Gastrocnemius medialis (tissue), 4 donors: ENCODE results near the gene TLE2. TPM values are rescaled to one million over a fixed set of nuclear protein-coding genes. Genes with fewer than 3 reads are reported as not detected.

Source experiments
- ATAC-seq, 2 donors: fragments of 150-250 bp; one replicate each; pipeline ENCODE4 v1.9.1; 2016
- DNase-seq, 2 donors: peaks; one replicate each; pipeline ENCODE4 v3.0.0-alpha.2; 2019
- H3K27ac ChIP-seq, 4 donors: fragments of 200-600 bp; sonication (generic); 1 replicate in 1 of 4; 2 replicates in 3 of 4; pipeline ENCODE4 v1.5.1; 2016 to 2018; ENCODE audit warnings: mild to moderate bottlenecking in 2 of 4, moderate library complexity in 1 of 4
- H3K27me3 ChIP-seq, 3 donors: fragments of 200-600 bp; sonication (generic) in 2 of 3; 1 replicate in 1 of 3; 2 replicates in 2 of 3; pipeline versions ENCODE4 v1.5.1 to v1.6.0; 2016 to 2019; ENCODE audit warnings: mild to moderate bottlenecking in 1 of 3, moderate library complexity in 1 of 3
- H3K36me3 ChIP-seq, 2 donors: fragments of 200-600 bp; sonication (generic) in 1 of 2; one replicate each; pipeline ENCODE4 v1.5.1; 2017 to 2018
- H3K4me1 ChIP-seq, 2 donors: fragments of 200-600 bp; sonication (generic) in 1 of 2; one replicate each; pipeline ENCODE4 v1.5.1; 2016 to 2017; ENCODE audit warnings: mild to moderate bottlenecking in 2 of 2
- H3K4me3 ChIP-seq, 4 donors: fragments of 200-600 bp; sonication (generic) in 3 of 4; 1 replicate in 1 of 4; 2 replicates in 3 of 4; pipeline ENCODE4 v1.5.1; 2016 to 2019; ENCODE audit warnings: mild to moderate bottlenecking in 2 of 4
- H3K9me3 ChIP-seq, 3 donors: fragments of 200-600 bp; sonication (generic) in 2 of 3; 1 replicate in 1 of 3; 2 replicates in 2 of 3; pipeline ENCODE4 v1.5.1; 2016 to 2019
- POLR2A ChIP-seq, 2 donors: fragments of 450-650 bp; IDR thresholded peaks; one replicate each; pipeline ENCODE4 v1.6.1; 2017; ENCODE audit warnings: antibody characterized with exemption in 2 of 2, mild to moderate bottlenecking in 2 of 2, moderate library complexity in 2 of 2
- in situ Hi-C, 4 donors: fragments of 200-750 bp; cut with MboI; loops; one replicate each; pipeline versions ENCODE4 v1.15.0 to v1.8.0; 2017; ENCODE audit warnings: low sequenced_read_pairs in 4 of 4
- intact Hi-C: fragments of 100-400 bp; cut with DNase I; formaldehyde crosslinking; loops from one replicate; pipeline ENCODE4 v1.15.1; 2023; ENCODE audit warnings: low total_unique reads
- total RNA-seq, 4 donors: library from RNA; depleted of rRNA; stranded (reverse); fragments of >200 nt; gene quantifications; one replicate each; pipeline versions ENCODE4 v1.1.0 to v1.2.3, GENCODE V29; 2016
- TF ChIP-seq, protein P1 (sequence below), 5 experiments: fragments of 450-650 bp in 3 of 5; fragments of 200-600 bp in 2 of 5; sonication (generic) in 2 of 5; IDR thresholded peaks in 4 of 5; conservative IDR thresholded peaks in 1 of 5; 1 replicate in 4 of 5; 2 replicates in 1 of 5; pipeline ENCODE4 v1.5.1; 2016 to 2019; ENCODE audit warnings: antibody characterized with exemption in 5 of 5, mild to moderate bottlenecking in 3 of 5, moderate library complexity in 3 of 5

TLE2 gene
- total RNA-seq, 4 donors from 2014 or later = 26.1 to 48.5 (median 45.2) TPM

DNA sequence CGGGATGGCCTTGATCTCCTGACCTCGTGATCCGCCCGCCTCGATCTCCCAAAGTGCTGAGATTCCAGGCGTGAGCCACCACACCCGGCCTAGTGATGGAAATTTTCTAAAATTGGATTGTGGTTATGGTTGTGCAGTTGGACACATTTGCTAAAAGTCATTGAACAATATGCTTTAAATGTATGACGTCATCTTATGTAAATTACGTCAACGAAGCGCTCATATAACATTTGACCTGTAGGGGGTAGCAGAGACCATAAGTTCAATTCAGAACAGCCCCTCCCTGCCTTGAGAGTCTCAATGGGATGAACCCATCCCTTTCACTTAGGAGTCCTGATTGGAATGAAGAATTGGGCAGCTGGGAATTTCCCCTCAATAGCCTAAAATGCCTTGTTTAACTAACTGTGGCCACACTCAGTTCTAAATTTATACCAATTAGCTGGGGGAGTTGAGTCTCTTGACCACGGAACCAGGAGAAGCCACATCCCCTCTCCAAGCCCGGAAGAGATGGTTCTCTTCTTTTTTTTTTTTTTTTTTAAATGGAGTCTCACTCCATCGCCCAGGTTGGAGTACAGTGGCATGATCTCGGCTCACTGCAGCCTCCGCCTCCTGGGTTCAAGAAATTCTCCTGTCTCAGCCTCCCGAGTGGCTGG, 66.9 kb downstream of the TLE2 start:
- intact Hi-C loops = loop anchor here (2.0 kb wide), 2 partner anchors 143 to 201 kb away; no protein-coding TSS in a partner anchor
- Histone ChIP-seq H3K27me3 (no peaks in the 10 kb centered on the region), H3K4me1 (no peaks in the 10 kb centered on the region), H3K4me3 (peak overlapping the region in 1 of 4 donors; percentile 31), H3K27ac (no peak overlapping the region), H3K9me3 (no peaks in the 10 kb centered on the region), H3K36me3 (no peaks in the 10 kb centered on the region)
- DNase-seq (peak in 1 of 2 donors; percentile 27), ATAC-seq (peak; percentile 81 to 91)
- in situ Hi-C loops = loop anchor here in 2 of 4 donors (5.0 to 25.0 kb wide), 5 partner anchors 100 to 200 kb away; partner anchors contain the start of genes GNA11 (in 1 of the 2) and TLE5 (in 1 of the 2)
- TF ChIP-seq, protein P1, sequence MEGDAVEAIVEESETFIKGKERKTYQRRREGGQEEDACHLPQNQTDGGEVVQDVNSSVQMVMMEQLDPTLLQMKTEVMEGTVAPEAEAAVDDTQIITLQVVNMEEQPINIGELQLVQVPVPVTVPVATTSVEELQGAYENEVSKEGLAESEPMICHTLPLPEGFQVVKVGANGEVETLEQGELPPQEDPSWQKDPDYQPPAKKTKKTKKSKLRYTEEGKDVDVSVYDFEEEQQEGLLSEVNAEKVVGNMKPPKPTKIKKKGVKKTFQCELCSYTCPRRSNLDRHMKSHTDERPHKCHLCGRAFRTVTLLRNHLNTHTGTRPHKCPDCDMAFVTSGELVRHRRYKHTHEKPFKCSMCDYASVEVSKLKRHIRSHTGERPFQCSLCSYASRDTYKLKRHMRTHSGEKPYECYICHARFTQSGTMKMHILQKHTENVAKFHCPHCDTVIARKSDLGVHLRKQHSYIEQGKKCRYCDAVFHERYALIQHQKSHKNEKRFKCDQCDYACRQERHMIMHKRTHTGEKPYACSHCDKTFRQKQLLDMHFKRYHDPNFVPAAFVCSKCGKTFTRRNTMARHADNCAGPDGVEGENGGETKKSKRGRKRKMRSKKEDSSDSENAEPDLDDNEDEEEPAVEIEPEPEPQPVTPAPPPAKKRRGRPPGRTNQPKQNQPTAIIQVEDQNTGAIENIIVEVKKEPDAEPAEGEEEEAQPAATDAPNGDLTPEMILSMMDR (IDR thresholded peaks at IDR 0.05 in 4 of 5, conservative IDR thresholded peaks at IDR 0.05 in 1 of 5) = peak; percentile 55 to 88 (median 75)
- TF ChIP-seq POLR2A (IDR thresholded peaks at IDR 0.05) = no peak

DNA sequence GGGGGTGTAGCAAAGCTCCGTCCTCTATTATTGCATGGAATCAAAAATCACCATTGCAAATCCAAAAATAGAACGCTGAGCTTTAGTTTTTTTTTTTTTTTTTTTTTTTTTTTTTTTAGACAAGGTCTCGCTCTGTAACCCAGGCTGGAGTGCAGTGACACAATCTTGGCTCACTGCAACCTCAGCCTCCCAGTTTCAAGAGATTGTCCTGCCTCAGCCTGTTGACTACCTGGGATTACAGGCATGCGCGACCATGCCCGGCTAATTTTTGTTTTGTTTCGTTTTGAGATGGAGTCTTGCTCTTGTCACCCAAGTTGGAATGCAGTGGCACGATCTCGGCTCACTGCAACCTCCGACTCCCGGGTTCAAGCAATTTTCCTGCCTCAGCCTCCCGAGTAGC, 69.0 kb downstream of the TLE2 start:
- intact Hi-C loops (no loop called here), in situ Hi-C loops (loop anchor here in 2 of 4 donors (5.0 to 25.0 kb wide), 5 partner anchors 102 to 202 kb away; partner anchors contain the start of genes GNA11 (in 1 of the 2) and TLE5 (in 1 of the 2))
- Histone ChIP-seq H3K9me3 (no peaks in the 10 kb centered on the region), H3K27me3 (no peaks in the 10 kb centered on the region), H3K36me3 (no peaks in the 10 kb centered on the region), H3K4me3 (no peak overlapping the region), H3K27ac (no peak overlapping the region), H3K4me1 (no peaks in the 10 kb centered on the region)
- DNase-seq (no peak), ATAC-seq (no peak)
- TF ChIP-seq POLR2A (IDR thresholded peaks at IDR 0.05) = no peak
- TF ChIP-seq, protein P1 (IDR thresholded peaks at IDR 0.05 in 4 of 5, conservative IDR thresholded peaks at IDR 0.05 in 1 of 5) = no peak

DNA sequence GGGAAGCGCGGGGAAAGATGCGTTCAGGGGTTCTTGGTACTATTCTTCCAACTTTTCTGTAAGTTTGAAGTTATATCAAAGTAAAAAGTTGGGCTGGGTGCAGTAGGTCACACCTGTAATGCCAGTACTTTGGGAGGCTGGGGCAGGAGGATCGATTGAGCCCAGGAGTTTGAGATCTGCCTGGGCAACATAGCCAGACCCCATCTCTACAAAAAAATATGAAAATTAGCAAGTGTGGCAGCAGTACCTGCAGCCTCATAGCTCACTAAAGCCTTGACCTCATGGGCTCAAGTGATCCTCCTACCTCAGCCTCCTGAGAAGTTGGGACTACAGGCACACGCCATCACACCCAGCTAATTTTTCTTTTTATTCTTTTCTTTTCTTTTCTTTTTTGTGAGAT, 71.9 kb downstream of the TLE2 start:
- no peak for TF ChIP-seq POLR2A (IDR thresholded peaks at IDR 0.05)
- TF ChIP-seq, protein P1 (IDR thresholded peaks at IDR 0.05 in 4 of 5, conservative IDR thresholded peaks at IDR 0.05 in 1 of 5) = no peak
- intact Hi-C loops = loop anchor here (10.0 kb wide), 1 partner anchor 548 kb away; the partner anchor contains the start of genes DOHH and FZR1
- DNase-seq (no peak), ATAC-seq (no peak)
- Histone ChIP-seq H3K4me1 (no peaks in the 10 kb centered on the region), H3K36me3 (no peaks in the 10 kb centered on the region), H3K4me3 (no peak overlapping the region), H3K9me3 (no peaks in the 10 kb centered on the region), H3K27ac (no peak overlapping the region), H3K27me3 (no peaks in the 10 kb centered on the region)
- in situ Hi-C loops = loop anchor here (10.0 to 25.0 kb wide), 5 partner anchors 105 to 208 kb away; partner anchors contain the start of genes GNA11 (in 1 of the 4) and TLE5 (in 1 of the 4)

DNA sequence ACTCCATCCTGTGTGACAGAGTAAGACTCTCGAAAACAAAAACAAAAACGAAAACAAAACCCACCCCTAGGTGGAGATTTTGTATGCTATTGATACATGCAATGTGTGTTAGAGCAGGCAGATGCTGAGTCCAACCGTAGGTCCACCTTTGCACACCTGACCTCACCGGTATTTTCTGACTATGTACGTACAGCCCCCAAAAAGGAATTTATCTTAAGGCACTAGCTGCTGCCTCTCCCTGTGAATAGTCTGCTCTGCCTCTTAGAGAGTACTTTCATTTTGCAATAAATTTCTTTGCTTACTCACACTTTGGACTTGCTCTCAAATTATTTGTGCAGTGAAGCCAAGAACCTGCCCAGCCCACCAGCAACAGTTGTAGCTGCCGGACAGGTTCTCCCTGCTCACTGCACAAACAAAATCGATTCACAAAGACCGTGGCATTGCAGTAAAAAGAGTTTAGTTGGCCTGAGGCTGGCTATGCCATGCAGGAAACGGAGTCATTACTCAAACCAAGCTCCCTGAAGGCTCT, 76.1 kb downstream of the TLE2 start:
- no peak overlapping the region for H3K4me3 ChIP-seq
- H3K4me1 ChIP-seq = peaks cover 11 to 15% of the 10 kb centered on the region in 2 donors
- DNase-seq (no peak), ATAC-seq (no peak)
- H3K36me3 ChIP-seq = no peaks in the 10 kb centered on the region
- no peak overlapping the region for H3K27ac ChIP-seq
- H3K9me3 ChIP-seq = no peaks in the 10 kb centered on the region
- H3K27me3 ChIP-seq = no peaks in the 10 kb centered on the region
- TF ChIP-seq, protein P1 (IDR thresholded peaks at IDR 0.05 in 4 of 5, conservative IDR thresholded peaks at IDR 0.05 in 1 of 5) = no peak
- TF ChIP-seq POLR2A (IDR thresholded peaks at IDR 0.05) = no peak
- intact Hi-C loops (loop anchor here (10.0 kb wide), 1 partner anchor 552 kb away; the partner anchor contains the start of genes DOHH and FZR1), in situ Hi-C loops (loop anchor here (10.0 to 25.0 kb wide), 5 partner anchors 109 to 212 kb away; partner anchors contain the start of genes GNA11 (in 1 of the 4) and TLE5 (in 1 of the 4))
